GM12872 (cell line): ENCODE data around the gene HOXD12.

Experiments used
- CTCF ChIP-seq: IDR thresholded peaks from 3 replicates; pipeline ENCODE4 v1.5.1; 2011; ENCODE audit warnings: low read depth, mild to moderate bottlenecking, low read length, moderate library complexity; ENCODE audit not compliant: insufficient read depth

The HOXD12 gene

GRCh38 chr2:176099728-176100546 is at the start of gene HOXD12:
TSS of gene HOXD12 (plus strand) at chr2:176099795. CDS start at chr2:176099802, 7 bp downstream.
- no peak for TF ChIP-seq CTCF

GRCh38 chr2:176056406-176056805 is 43.2 kb upstream of the HOXD12 start:
- TF ChIP-seq CTCF = no peak

DNA sequence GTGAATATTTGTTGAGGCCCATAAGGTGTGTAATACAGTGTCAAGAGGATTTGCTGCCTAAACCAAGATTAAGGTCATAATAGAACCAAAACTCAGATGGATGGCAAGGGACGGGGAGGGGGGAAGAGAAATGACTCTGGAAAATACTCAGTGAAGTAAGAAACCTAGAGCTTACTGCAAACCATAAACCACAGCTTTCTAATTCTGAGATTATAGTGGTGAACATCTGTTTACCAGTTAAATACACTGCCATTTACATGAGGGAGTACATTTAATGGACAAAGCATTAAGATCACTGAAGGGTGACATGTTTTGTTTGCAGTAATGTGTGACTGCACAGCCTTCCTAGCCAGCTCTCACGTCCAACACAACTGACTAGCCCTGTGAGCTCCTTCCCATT is 35.6 kb upstream of the HOXD12 start:
- TF ChIP-seq CTCF = no peak

GRCh38 chr2:176066645-176067588 is 32.7 kb upstream of the HOXD12 start:
- TF ChIP-seq CTCF = no peak

DNA sequence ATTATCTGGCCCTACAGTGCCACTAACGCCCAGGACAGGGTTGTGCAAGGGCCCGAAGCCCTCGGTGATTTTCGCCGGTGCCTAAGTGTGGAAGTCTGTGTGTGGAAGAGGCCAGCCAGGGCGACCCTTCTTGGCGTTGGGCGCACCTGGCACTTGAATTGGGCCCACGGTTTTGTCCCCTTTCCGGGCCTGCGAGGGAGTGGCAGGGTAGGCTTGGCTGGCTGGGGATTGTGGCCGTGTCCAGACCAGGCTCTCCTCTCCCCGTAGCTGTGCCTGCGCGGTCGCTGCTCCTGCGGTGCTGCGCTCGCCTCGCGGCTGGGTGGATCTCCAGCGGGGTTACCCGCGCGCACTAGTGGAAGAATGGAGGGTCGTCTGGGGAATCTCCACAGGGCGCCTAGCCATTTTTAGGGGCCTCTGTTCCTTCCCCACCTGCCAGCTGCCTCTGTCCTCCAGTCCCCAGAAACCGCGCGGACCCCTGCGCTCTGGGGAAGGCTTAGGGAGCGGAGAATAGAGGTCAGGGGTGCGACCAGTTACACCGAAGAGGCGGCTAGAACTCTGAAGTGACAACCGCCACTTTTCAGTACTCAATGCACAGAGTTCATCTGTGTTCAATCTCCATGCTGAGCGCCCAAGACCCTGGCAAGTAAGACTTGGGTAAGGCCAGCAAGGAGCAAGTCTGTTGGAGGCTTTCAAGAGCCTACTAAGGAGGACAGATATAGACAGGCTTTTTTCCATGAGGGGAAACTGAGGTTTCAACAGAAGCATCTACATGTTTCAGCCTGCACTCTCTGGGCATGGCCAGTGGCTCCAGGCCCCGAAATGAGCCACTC is 31.8 kb upstream of the HOXD12 start:
- no peak for TF ChIP-seq CTCF

GRCh38 chr2:176068419-176068832 is 31.2 kb upstream of the HOXD12 start:
- no peak for TF ChIP-seq CTCF
